Lung microvascular endothelial cell (primary cell): ENCODE data around the gene TDP2. TPM values are rescaled to one million over a fixed set of nuclear protein-coding genes. Genes with fewer than 3 reads are reported as not detected.
A peak's percentile ranks its signal among the peaks of the same experiment; 100 is the strongest.
"Not testable (repeated sequence)": the region's sequence is repeated elsewhere in the genome, so short reads cannot be mapped to it uniquely, and the experiment has no call there.

ENCODE experiments used
- DNase-seq, 2 donors: peaks; one replicate each; pipeline versions ENCODE4 v3.0.0 to v3.0.0-alpha.2; 2010; ENCODE audit warnings: low read depth in 2 of 2
- total RNA-seq: library from RNA; depleted of rRNA; stranded (reverse); fragments of >200 nt; gene quantifications from 2 replicates; pipeline ENCODE4 v1.2.1, GENCODE V29; 2014

Gene TDP2
- total RNA-seq, 1 donor from 2014 or later, result 17.9 TPM

GRCh38 chr6:24650365-24650764, 16.3 kb downstream of the TDP2 start:
- DNase-seq, result peak in 1 of 2 donors; percentile 63

GRCh38 chr6:24649691-24650090, 17.0 kb downstream of the TDP2 start:
- no peak for DNase-seq

GRCh38 chr6:24648276-24648675, 18.4 kb downstream of the TDP2 start:
- DNase-seq, result no peak

GRCh38 chr6:24646771-24647170, 19.9 kb downstream of the TDP2 start:
- DNase-seq, result no peak

GRCh38 chr6:24644377-24644776, 22.3 kb downstream of the TDP2 start:
- no peak for DNase-seq

- no peak for DNase-seq
These were observed 22.8 kb downstream of the TDP2 start for GRCh38 chr6:24643920-24644319.

GRCh38 chr6:24642061-24642460, 24.6 kb downstream of the TDP2 start:
- no peak for DNase-seq

GRCh38 chr6:24640631-24641030, 26.1 kb downstream of the TDP2 start:
- DNase-seq, result not testable (repeated sequence)

- DNase-seq, result no peak
These were observed 26.5 kb downstream of the TDP2 start for GRCh38 chr6:24640166-24640565.

- no peak for DNase-seq
These were observed 30.0 kb downstream of the TDP2 start for GRCh38 chr6:24636681-24637080.

- DNase-seq, result no peak
These were observed 34.1 kb downstream of the TDP2 start for GRCh38 chr6:24632573-24632972.

GRCh38 chr6:24631671-24632070, 35.0 kb downstream of the TDP2 start:
- no peak for DNase-seq

- no peak for DNase-seq
These were observed 35.7 kb downstream of the TDP2 start for GRCh38 chr6:24630856-24631505.

GRCh38 chr6:24621626-24622289, 44.9 kb downstream of the TDP2 start:
- no peak for DNase-seq

GRCh38 chr6:24620637-24621036, 46.1 kb downstream of the TDP2 start:
- no peak for DNase-seq

GRCh38 chr6:24619661-24620060, 47.0 kb downstream of the TDP2 start:
- no peak for DNase-seq

GRCh38 chr6:24614648-24615047, 52.1 kb downstream of the TDP2 start:
- no peak for DNase-seq

GRCh38 chr6:24614043-24614420, 52.7 kb downstream of the TDP2 start:
- DNase-seq, result no peak

GRCh38 chr6:24613361-24614042, 53.2 kb downstream of the TDP2 start:
- no peak for DNase-seq

- DNase-seq, result no peak
These were observed 56.0 kb downstream of the TDP2 start for GRCh38 chr6:24610672-24611071.

GRCh38 chr6:24607310-24608105, 59.2 kb downstream of the TDP2 start:
- DNase-seq, result no peak
